Smooth muscle cell of trachea (primary cell): Measurements from ENCODE around the gene ABCA1. TPM values are rescaled to one million over a fixed set of nuclear protein-coding genes. Genes with fewer than 3 reads are reported as not detected.

Experiments used
- total RNA-seq: library from RNA; depleted of rRNA; stranded (reverse); fragments of >200 nt; gene quantifications from 2 replicates; pipeline ENCODE4 v1.2.1, GENCODE V29; 2014

The ABCA1 gene, protein sequence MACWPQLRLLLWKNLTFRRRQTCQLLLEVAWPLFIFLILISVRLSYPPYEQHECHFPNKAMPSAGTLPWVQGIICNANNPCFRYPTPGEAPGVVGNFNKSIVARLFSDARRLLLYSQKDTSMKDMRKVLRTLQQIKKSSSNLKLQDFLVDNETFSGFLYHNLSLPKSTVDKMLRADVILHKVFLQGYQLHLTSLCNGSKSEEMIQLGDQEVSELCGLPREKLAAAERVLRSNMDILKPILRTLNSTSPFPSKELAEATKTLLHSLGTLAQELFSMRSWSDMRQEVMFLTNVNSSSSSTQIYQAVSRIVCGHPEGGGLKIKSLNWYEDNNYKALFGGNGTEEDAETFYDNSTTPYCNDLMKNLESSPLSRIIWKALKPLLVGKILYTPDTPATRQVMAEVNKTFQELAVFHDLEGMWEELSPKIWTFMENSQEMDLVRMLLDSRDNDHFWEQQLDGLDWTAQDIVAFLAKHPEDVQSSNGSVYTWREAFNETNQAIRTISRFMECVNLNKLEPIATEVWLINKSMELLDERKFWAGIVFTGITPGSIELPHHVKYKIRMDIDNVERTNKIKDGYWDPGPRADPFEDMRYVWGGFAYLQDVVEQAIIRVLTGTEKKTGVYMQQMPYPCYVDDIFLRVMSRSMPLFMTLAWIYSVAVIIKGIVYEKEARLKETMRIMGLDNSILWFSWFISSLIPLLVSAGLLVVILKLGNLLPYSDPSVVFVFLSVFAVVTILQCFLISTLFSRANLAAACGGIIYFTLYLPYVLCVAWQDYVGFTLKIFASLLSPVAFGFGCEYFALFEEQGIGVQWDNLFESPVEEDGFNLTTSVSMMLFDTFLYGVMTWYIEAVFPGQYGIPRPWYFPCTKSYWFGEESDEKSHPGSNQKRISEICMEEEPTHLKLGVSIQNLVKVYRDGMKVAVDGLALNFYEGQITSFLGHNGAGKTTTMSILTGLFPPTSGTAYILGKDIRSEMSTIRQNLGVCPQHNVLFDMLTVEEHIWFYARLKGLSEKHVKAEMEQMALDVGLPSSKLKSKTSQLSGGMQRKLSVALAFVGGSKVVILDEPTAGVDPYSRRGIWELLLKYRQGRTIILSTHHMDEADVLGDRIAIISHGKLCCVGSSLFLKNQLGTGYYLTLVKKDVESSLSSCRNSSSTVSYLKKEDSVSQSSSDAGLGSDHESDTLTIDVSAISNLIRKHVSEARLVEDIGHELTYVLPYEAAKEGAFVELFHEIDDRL (N-terminal part only)
- 87.0 and 212 TPM in 2 replicates for total RNA-seq

DNA sequence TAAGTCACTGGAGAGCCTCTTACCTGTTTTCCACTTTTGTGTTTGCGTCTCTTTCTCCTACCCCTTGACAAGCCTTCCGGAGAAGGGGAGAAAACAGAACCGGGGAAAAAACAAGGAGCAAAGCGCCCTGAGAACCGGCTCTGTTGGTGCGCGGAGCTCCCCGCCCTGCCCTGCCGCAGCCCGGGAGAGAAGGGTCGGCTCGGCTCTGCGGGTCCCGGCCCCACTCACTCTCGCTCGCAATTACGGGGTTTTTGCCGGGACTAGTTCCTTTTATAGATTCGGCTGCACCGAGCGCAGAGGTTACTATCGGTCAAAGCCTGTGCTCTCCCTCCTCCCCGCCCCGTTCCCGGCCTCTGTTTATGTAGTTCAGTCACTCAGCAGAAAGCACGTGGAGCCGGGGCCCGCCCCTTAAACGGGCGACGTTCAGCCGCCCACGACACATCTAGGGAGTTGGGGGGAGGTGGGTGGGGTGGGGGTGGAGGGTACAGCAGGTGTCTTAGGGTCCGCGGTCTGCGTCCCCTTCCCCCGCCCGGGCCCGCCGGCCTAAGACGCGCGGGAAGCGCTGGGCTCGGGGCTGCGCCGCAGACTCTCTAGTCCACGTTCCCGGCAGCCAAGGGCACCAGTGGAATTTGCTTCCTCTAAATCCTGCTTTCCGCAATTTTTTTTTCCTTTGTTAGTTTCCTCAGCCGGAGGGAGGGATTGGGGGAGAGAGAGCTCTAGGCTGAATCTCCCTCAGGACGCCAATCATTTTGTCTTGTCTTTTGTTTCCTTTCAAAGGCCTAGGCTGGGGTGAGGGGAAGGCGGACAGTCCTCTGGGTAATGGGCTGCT lies at the start of gene ABCA1:
Gene ABCA1, minus strand, starts transcription at position 244 of the 829 bp plus-strand sequence. CDS start 24,476 bp downstream, outside the sequence.

GRCh38 chr9:104747565-104748358 lies 180.2 kb downstream of the ABCA1 start, which contains the start of gene NIPSNAP3A:
NIPSNAP3A (plus strand) TSS chr9:104747683; CDS start chr9:104747793, 110 bp downstream.

Other genes with a start within 250 kb of the ABCA1 start
- not detected in 2 replicates for gene OR13D1, start 233.6 kb downstream of the ABCA1 start, total RNA-seq
- 25.1 and 37.8 TPM in 2 replicates for gene NIPSNAP3A, start 180.5 kb downstream of the ABCA1 start, total RNA-seq
- gene NIPSNAP3B, start 164.0 kb downstream of the ABCA1 start, total RNA-seq = 1.2 and 2.5 TPM in 2 replicates